Upper lobe of left lung (tissue), 4 donors: ENCODE data around the gene CACNA2D2.

Source experiments
- POLR2A ChIP-seq, 4 donors: fragments of 450-650 bp; IDR thresholded peaks; one replicate each; pipeline ENCODE4 v1.5.1; 2016 to 2017; ENCODE audit warnings: antibody characterized with exemption in 4 of 4, mild to moderate bottlenecking in 2 of 4
- POLR2AphosphoS5 ChIP-seq, 2 donors: sonication (generic); formaldehyde crosslinking; IDR thresholded peaks; one replicate each; pipeline ENCODE4 v1.5.1; 2017; ENCODE audit warnings: antibody characterized with exemption in 2 of 2
- TF ChIP-seq, protein P1 (sequence below), 6 experiments: fragments of 450-650 bp in 4 of 6; fragments of 200-600 bp in 2 of 6; sonication (generic) in 2 of 6; IDR thresholded peaks; one replicate each; pipeline ENCODE4 v1.5.1; 2016 to 2019; ENCODE audit warnings: antibody characterized with exemption in 6 of 6

DNA sequence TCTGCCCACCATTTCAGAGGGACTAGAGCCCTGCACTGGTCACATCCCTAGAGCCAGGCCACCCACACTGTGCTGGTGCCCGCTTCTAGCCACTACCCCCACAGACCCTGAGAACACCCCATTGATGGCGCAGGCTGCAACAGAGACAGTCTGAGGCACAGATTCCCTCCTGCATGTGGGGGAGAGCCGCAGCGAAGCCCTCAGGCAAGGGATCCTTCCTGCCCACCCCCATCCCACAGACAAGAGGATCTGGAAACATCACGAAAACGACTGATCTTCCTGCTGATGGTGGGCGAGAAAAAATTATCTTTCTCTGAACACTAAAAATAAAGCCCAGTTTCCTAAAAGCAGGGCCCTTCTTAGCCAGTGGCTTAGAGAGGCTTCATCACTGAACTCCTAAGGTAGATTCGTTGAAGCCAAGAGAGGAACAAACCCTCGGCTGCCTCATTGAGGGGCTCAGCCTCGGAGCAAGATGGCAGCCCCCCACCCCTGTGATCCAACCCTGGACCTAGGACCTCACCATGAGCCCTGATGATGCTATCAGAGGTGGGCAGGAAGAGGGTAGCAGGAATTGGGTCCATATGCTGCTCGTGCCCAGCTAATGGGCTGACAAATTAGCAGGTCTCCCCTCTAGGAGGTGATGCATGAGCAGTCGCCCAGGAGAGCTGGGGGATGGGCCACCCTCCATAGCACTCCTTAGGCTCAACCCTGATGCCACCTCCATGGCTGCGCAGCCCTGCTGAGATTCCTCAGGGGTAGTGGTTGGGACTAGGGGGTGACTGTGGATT is 54.5 kb downstream of the CACNA2D2 start:
- no peak for TF ChIP-seq POLR2A (IDR thresholded peaks at IDR 0.05)
- TF ChIP-seq, protein P1, sequence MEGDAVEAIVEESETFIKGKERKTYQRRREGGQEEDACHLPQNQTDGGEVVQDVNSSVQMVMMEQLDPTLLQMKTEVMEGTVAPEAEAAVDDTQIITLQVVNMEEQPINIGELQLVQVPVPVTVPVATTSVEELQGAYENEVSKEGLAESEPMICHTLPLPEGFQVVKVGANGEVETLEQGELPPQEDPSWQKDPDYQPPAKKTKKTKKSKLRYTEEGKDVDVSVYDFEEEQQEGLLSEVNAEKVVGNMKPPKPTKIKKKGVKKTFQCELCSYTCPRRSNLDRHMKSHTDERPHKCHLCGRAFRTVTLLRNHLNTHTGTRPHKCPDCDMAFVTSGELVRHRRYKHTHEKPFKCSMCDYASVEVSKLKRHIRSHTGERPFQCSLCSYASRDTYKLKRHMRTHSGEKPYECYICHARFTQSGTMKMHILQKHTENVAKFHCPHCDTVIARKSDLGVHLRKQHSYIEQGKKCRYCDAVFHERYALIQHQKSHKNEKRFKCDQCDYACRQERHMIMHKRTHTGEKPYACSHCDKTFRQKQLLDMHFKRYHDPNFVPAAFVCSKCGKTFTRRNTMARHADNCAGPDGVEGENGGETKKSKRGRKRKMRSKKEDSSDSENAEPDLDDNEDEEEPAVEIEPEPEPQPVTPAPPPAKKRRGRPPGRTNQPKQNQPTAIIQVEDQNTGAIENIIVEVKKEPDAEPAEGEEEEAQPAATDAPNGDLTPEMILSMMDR (IDR thresholded peaks at IDR 0.05) = no peak
- no peak for TF ChIP-seq POLR2AphosphoS5 (IDR thresholded peaks at IDR 0.05)
